ENCODE measurements around the gene CYB5RL. TPM values are rescaled to one million over a fixed set of nuclear protein-coding genes. Genes with fewer than 3 reads are reported as not detected.

The CYB5RL gene, protein sequence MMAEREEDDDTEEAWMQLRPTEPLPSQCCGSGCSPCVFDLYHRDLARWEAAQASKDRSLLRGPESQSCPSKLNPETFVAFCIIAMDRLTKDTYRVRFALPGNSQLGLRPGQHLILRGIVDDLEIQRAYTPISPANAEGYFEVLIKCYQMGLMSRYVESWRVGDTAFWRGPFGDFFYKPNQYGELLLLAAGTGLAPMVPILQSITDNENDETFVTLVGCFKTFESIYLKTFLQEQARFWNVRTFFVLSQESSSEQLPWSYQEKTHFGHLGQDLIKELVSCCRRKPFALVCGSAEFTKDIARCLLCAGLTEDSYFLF
- total RNA-seq, result 8.4 and 8.7 TPM in 2 replicates

DNA sequence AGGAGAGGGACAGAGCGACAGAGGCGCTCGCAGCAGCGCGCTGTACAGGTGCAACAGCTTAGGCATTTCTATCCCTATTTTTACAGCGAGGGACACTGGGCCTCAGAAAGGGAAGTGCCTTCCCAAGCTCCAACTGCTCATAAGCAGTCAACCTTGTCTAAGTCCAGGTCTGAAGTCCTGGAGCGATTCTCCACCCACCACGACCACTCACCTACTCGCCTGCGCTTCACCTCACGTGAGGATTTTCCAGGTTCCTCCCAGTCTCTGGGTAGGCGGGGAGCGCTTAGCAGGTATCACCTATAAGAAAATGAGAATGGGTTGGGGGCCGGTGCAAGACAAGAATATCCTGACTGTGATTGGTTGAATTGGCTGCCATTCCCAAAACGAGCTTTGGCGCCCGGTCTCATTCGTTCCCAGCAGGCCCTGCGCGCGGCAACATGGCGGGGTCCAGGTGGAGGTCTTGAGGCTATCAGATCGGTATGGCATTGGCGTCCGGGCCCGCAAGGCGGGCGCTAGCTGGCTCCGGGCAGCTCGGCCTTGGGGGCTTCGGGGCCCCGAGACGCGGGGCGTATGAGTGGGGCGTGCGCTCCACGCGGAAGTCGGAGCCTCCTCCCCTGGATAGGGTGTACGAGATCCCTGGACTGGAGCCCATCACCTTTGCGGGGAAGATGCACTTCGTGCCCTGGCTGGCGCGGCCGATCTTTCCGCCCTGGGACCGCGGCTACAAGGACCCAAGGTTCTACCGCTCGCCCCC is at the start of gene CYB5RL, which contains the start of gene MRPL37:
CYB5RL (minus strand) TSS at position 266 of the 754 bp plus-strand sequence. CDS start 4,414 bp downstream, outside the sequence.
MRPL37 (plus strand) TSS at position 403 of the 754 bp plus-strand sequence; CDS start at position 480, 77 bp downstream.
- CTCF ChIA-PET, result interaction anchor here (1.0 to 1.6 kb wide), 2 partner anchors 289 to 321 kb away, joined by 4 read pairs; no protein-coding TSS in a partner anchor
- ATAC-seq (ENCODE audit: low read depth) (peak; percentile 99), DNase-seq (peak; percentile 74)
- intact Hi-C loops (cut with micrococcal nuclease), result loop anchor here (1.0 to 5.0 kb wide), 7 partner anchors 147 to 873 kb away; partner anchors contain the start of genes LRP8, NDC1, PARS2 and TCEANC2
- H3K27ac Mint-ChIP-seq, result peak within 1 kb of the TSS; percentile 81
- peak within 1 kb of the TSS; percentile 92 for H3K4me3 Mint-ChIP-seq
- TF ChIP-seq, protein P1, sequence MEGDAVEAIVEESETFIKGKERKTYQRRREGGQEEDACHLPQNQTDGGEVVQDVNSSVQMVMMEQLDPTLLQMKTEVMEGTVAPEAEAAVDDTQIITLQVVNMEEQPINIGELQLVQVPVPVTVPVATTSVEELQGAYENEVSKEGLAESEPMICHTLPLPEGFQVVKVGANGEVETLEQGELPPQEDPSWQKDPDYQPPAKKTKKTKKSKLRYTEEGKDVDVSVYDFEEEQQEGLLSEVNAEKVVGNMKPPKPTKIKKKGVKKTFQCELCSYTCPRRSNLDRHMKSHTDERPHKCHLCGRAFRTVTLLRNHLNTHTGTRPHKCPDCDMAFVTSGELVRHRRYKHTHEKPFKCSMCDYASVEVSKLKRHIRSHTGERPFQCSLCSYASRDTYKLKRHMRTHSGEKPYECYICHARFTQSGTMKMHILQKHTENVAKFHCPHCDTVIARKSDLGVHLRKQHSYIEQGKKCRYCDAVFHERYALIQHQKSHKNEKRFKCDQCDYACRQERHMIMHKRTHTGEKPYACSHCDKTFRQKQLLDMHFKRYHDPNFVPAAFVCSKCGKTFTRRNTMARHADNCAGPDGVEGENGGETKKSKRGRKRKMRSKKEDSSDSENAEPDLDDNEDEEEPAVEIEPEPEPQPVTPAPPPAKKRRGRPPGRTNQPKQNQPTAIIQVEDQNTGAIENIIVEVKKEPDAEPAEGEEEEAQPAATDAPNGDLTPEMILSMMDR (IDR thresholded peaks at IDR 0.05), result no peak
- peaks cover 30% of the 10 kb centered on the region for H3K36me3 Mint-ChIP-seq (ENCODE audit: low read depth)
- POLR2A ChIA-PET, result interaction anchor here (0.8 to 2.0 kb wide), 8 partner anchors 10 to 602 kb away, joined by 3 to 26 read pairs (median 5); partner anchors contain the start of genes IFT25, NDC1, SSBP3 and TCEANC2
- no peaks in the 10 kb centered on the region for H3K9me3 Mint-ChIP-seq
- peaks cover 32% of the 10 kb centered on the region for H3K4me1 Mint-ChIP-seq
- no peaks in the 10 kb centered on the region for H3K27me3 Mint-ChIP-seq

DNA sequence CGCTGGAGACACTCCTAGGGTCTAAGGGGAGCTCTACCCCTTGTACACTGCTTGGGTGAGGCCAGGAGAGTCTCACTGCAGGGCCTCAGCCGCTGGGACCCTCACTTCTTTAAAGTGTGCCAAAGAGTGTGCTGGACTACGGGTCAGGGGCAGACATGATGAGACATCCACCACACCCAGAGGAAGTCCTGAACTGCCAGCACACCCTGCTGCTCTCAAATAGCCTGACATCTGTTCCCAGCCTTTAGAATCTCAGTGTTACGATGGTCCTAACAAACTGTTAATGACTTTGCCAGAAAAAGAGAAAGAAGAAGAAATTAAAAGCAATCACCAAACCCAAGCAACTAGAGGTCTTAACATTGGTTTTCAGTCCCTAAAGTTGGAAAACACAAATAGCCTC is 49.1 kb upstream of the CYB5RL start:
- no peak overlapping the region for H3K27ac Mint-ChIP-seq
- no peak for DNase-seq
- no peaks in the 10 kb centered on the region for H3K27me3 Mint-ChIP-seq
- ATAC-seq (ENCODE audit: low read depth), result no peak
- CTCF ChIA-PET, result no interaction called here
- TF ChIP-seq, protein P1 (IDR thresholded peaks at IDR 0.05), result no peak
- no peaks in the 10 kb centered on the region for H3K4me1 Mint-ChIP-seq
- H3K36me3 Mint-ChIP-seq (ENCODE audit: low read depth), result peaks cover 3% of the 10 kb centered on the region
- POLR2A ChIA-PET, result no interaction called here
- intact Hi-C loops (cut with micrococcal nuclease), result no loop called here
- no peaks in the 10 kb centered on the region for H3K9me3 Mint-ChIP-seq
- H3K4me3 Mint-ChIP-seq, result no peak overlapping the region

DNA sequence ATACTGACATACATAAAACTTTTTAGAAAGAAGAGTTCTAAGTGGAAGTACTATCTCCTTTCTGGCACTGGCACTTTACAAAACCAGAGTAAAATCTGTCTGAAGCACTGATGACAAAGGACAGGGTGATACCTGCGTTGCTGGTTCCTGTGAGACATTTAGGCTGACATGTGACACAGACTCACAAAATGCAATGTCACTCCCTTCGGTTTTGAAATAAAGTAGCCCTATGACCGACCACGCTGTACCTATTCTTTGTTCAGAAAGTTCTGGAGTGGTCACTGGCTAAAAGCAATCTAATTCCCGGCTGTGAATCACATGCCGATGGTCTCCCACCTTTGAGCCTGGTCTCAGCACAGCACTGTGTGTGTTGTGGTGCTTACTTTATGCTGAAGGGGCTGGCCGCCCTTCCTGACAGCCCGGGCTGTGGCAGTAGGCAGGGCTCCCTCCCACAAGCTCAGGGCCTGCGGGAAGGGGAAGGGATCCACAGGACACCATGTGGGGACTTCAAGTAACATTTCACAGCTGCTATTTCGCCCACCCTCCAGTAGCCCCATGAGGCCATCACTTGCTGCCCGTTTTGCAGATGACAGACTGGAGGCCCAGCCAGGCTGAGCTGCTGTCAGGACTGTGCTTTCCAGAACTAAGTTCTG is 48.2 kb upstream of the CYB5RL start:
- ATAC-seq (ENCODE audit: low read depth) (no peak), DNase-seq (no peak)
- Mint-ChIP-seq H3K36me3 (ENCODE audit: low read depth) (peaks cover 5% of the 10 kb centered on the region), H3K4me1 (no peaks in the 10 kb centered on the region), H3K4me3 (no peak overlapping the region), H3K27me3 (no peaks in the 10 kb centered on the region), H3K9me3 (no peaks in the 10 kb centered on the region), H3K27ac (no peak overlapping the region)
- intact Hi-C loops (cut with micrococcal nuclease), result no loop called here
- POLR2A ChIA-PET, result no interaction called here
- TF ChIP-seq, protein P1 (IDR thresholded peaks at IDR 0.05), result no peak
- CTCF ChIA-PET, result no interaction called here

DNA sequence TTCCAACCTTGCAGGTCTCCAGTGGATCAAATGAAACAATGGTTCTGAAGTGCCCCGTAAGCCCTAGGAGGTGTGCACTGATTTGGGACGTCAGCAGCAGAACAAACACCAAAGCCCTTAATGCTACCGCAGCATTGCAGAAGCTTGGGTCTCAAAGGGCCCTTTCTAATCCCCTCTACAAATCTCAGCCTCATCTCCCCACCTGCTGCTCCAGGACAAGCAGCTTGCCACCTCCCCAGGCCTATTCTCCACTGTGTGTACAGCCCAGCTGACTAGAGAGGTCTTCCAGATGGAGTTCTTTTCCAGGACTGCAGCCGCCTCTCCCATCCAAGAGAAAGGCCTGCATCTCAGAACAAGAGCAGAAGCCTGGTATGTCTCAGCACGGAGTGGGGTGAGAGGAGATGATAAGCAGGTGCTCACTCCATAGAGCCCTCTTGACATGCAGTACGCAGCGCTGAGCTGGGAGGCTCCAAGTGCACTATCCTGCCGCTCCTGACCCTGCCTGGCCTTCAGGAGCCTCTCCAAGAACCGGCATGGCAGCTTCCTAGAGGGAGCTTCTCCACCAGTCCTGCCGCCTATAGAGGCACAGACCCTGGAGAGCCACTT is 46.4 kb upstream of the CYB5RL start:
- intact Hi-C loops (cut with micrococcal nuclease), result no loop called here
- CTCF ChIA-PET, result no interaction called here
- H3K36me3 Mint-ChIP-seq (ENCODE audit: low read depth), result peaks cover 5% of the 10 kb centered on the region

More for the DNA sequence above, 46.4 kb upstream of the CYB5RL start:
- TF ChIP-seq, protein P1 (IDR thresholded peaks at IDR 0.05), result no peak
- no peaks in the 10 kb centered on the region for H3K4me1 Mint-ChIP-seq
- H3K4me3 Mint-ChIP-seq, result no peak overlapping the region
- H3K27me3 Mint-ChIP-seq, result no peaks in the 10 kb centered on the region
- POLR2A ChIA-PET, result no interaction called here
- no peak for ATAC-seq (ENCODE audit: low read depth)
- H3K27ac Mint-ChIP-seq, result no peak overlapping the region
- H3K9me3 Mint-ChIP-seq, result no peaks in the 10 kb centered on the region
- DNase-seq, result no peak

Measured in activated B cell treated with CpG ODN at 0.5 μM for 24 hours (primary cell).